ENCODE data around the gene PTPRA.

DNA sequence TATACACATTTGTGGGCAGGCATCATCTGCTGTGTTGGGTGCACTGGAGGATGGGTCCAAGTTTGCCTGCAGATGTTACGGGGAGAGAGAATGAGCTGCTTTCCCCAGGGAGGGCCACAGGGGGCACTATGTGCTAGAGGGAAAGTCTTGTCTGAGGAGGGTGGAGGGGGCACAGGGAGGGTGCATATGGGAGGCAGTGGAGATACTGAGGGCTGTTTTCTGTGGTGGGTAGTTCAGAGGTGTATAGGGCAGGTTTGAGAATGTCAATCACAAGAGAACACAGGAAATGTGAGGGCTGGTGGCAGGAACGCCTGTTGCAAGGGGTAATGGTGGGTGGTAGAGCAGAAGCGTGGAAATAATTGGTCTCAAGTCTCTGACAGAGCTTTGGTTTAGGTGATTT, 7.7 kb upstream of the PTPRA start:
- TF ChIP-seq, protein P1, sequence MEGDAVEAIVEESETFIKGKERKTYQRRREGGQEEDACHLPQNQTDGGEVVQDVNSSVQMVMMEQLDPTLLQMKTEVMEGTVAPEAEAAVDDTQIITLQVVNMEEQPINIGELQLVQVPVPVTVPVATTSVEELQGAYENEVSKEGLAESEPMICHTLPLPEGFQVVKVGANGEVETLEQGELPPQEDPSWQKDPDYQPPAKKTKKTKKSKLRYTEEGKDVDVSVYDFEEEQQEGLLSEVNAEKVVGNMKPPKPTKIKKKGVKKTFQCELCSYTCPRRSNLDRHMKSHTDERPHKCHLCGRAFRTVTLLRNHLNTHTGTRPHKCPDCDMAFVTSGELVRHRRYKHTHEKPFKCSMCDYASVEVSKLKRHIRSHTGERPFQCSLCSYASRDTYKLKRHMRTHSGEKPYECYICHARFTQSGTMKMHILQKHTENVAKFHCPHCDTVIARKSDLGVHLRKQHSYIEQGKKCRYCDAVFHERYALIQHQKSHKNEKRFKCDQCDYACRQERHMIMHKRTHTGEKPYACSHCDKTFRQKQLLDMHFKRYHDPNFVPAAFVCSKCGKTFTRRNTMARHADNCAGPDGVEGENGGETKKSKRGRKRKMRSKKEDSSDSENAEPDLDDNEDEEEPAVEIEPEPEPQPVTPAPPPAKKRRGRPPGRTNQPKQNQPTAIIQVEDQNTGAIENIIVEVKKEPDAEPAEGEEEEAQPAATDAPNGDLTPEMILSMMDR (optimal IDR thresholded peaks at IDR 0.05 in 1 of 3, IDR thresholded peaks at IDR 0.05 in 1 of 3, conservative IDR thresholded peaks at IDR 0.05 in 1 of 3; ENCODE audit: extremely low read depth in 1 of 3, insufficient read depth in 2 of 3, low read length in 3 of 3), result no peak
- TF ChIP-seq EZH2 (IDR thresholded peaks at IDR 0.05; ENCODE audit: low read length), result no peak

All from keratinocyte (primary cell).